ENCODE measurements around the gene KIFAP3. TPM values are rescaled to one million over a fixed set of nuclear protein-coding genes. Genes with fewer than 3 reads are reported as not detected.
"Not testable (repeated sequence)": the region's sequence is repeated elsewhere in the genome, so short reads cannot be mapped to it uniquely, and the experiment has no call there.

Gene KIFAP3
- polyA plus RNA-seq, 5 donors, result 28.8 to 39.6 (median 34.2) TPM

- DNase-seq, result no peak
Measured at GRCh38 chr1:169891539-169891885, 183.0 kb downstream of the KIFAP3 start.

GRCh38 chr1:169890761-169891538, 183.5 kb downstream of the KIFAP3 start:
- peak; percentile 37 to 48 for DNase-seq

GRCh38 chr1:169889871-169890270, 184.6 kb downstream of the KIFAP3 start:
- DNase-seq, result no peak

- no peak for DNase-seq
Measured at GRCh38 chr1:169886931-169887330, 187.6 kb downstream of the KIFAP3 start.

- DNase-seq, result no peak
Measured at GRCh38 chr1:169886422-169886821, 188.1 kb downstream of the KIFAP3 start.

- no peak for DNase-seq
Measured at GRCh38 chr1:169885207-169885606, 189.3 kb downstream of the KIFAP3 start.

- DNase-seq, result no peak
Measured at GRCh38 chr1:169884634-169885033, 189.9 kb downstream of the KIFAP3 start.

GRCh38 chr1:169882039-169882511, 192.4 kb downstream of the KIFAP3 start:
- no peak for DNase-seq

GRCh38 chr1:169879034-169879840, 195.3 kb downstream of the KIFAP3 start:
- no peak for DNase-seq

- DNase-seq, result no peak
Measured at GRCh38 chr1:169878498-169878897, 196.0 kb downstream of the KIFAP3 start.

GRCh38 chr1:169877800-169878491, 196.5 kb downstream of the KIFAP3 start:
- DNase-seq, result no peak

GRCh38 chr1:169874229-169874628, 200.3 kb downstream of the KIFAP3 start:
- DNase-seq, result no peak

- DNase-seq, result no peak
Measured at GRCh38 chr1:169873582-169874199, 200.8 kb downstream of the KIFAP3 start.

- DNase-seq, result no peak
Measured at GRCh38 chr1:169872906-169873305, 201.6 kb downstream of the KIFAP3 start.

GRCh38 chr1:169871988-169872387, 202.5 kb downstream of the KIFAP3 start:
- DNase-seq, result not testable (repeated sequence)

Other genes starting within 250 kb of the KIFAP3 start
- gene SCYL3, start 180.8 kb downstream of the KIFAP3 start, polyA plus RNA-seq (ENCODE audit: insufficient read depth in 1 of 5, insufficient read length in 5 of 5, low replicate concordance in 1 of 5), result 10 to 100 TPM; 15.2 to 23.5 (median 22.9) TPM
- gene NTMT2, start 71.3 kb upstream of the KIFAP3 start, polyA plus RNA-seq (ENCODE audit: insufficient read depth in 1 of 5, insufficient read length in 5 of 5, low replicate concordance in 1 of 5), result under 1 TPM in 1 of 5 donors, not detected in 4; 0.10 TPM